Cortex of kidney (tissue), 1 donor: Measurements from ENCODE around the gene SH3BP2.

Experiments used
- DNase-seq: peaks from one replicate; lab custom pipeline; 2025; lab: John Stamatoyannopoulos, UW

SH3BP2 gene

GRCh38 chr4:2856266-2856665 lies 63.4 kb downstream of the SH3BP2 start:
- DNase-seq = no peak

GRCh38 chr4:2857349-2857927 lies 64.6 kb downstream of the SH3BP2 start:
- no peak for DNase-seq

- no peak for DNase-seq
Observed at GRCh38 chr4:2858451-2859217, 65.7 kb downstream of the SH3BP2 start.

- DNase-seq = no peak
Observed at GRCh38 chr4:2859514-2859913, 66.6 kb downstream of the SH3BP2 start.

GRCh38 chr4:2860391-2861348 lies 67.8 kb downstream of the SH3BP2 start:
- DNase-seq = no peak

GRCh38 chr4:2861631-2862436 lies 68.9 kb downstream of the SH3BP2 start:
- no peak for DNase-seq

GRCh38 chr4:2862528-2862927 lies 69.6 kb downstream of the SH3BP2 start:
- no peak for DNase-seq

GRCh38 chr4:2863649-2864048 lies 70.8 kb downstream of the SH3BP2 start:
- DNase-seq = no peak

GRCh38 chr4:2865196-2865780 lies 72.4 kb downstream of the SH3BP2 start:
- no peak for DNase-seq

GRCh38 chr4:2866160-2866861 lies 73.4 kb downstream of the SH3BP2 start:
- DNase-seq = no peak

GRCh38 chr4:2866891-2867290 lies 74.0 kb downstream of the SH3BP2 start:
- DNase-seq = no peak

GRCh38 chr4:2867758-2868491 lies 75.0 kb downstream of the SH3BP2 start:
- no peak for DNase-seq

- DNase-seq = no peak
Observed at GRCh38 chr4:2868877-2869487, 76.1 kb downstream of the SH3BP2 start.

GRCh38 chr4:2869659-2870058 lies 76.8 kb downstream of the SH3BP2 start:
- DNase-seq = no peak

- DNase-seq = no peak
Observed at GRCh38 chr4:2870082-2870481, 77.2 kb downstream of the SH3BP2 start.

- no peak for DNase-seq
Observed at GRCh38 chr4:2871466-2871865, 78.6 kb downstream of the SH3BP2 start.

GRCh38 chr4:2871911-2872310 lies 79.0 kb downstream of the SH3BP2 start:
- DNase-seq = no peak

GRCh38 chr4:2873329-2873728 lies 80.4 kb downstream of the SH3BP2 start:
- DNase-seq = no peak

- no peak for DNase-seq
Observed at GRCh38 chr4:2874861-2875260, 82.0 kb downstream of the SH3BP2 start.

- no peak for DNase-seq
Observed at GRCh38 chr4:2875556-2875955, 82.7 kb downstream of the SH3BP2 start.
